RCC 7860 (cell line): ENCODE measurements around the gene PAPSS2.

Experiments
- DNase-seq: peaks from one replicate; pipeline ENCODE4 v3.0.0-alpha.2; 2015; ENCODE audit warnings: low spot score
- FAIRE-seq: peaks from 2 replicates; lab custom pipeline; 2012; peaks lifted over from hg19 to GRCh38; lab: Jason Lieb, UNC

Gene PAPSS2

GRCh38 chr10:87669752-87670151 is 10.1 kb downstream of the PAPSS2 start:
- no peak for FAIRE-seq
- no peak for DNase-seq

GRCh38 chr10:87670586-87670985 is 10.9 kb downstream of the PAPSS2 start:
- FAIRE-seq, result no peak

GRCh38 chr10:87671139-87671815 is 11.6 kb downstream of the PAPSS2 start:
- DNase-seq, result no peak

More at GRCh38 chr10:87670586-87670985, 10.9 kb downstream of the PAPSS2 start:
- DNase-seq, result peak; percentile 24

GRCh38 chr10:87672551-87672950 is 12.9 kb downstream of the PAPSS2 start:
- DNase-seq (no peak), FAIRE-seq (no peak)

More at GRCh38 chr10:87671139-87671815, 11.6 kb downstream of the PAPSS2 start:
- no peak for FAIRE-seq

- DNase-seq, result peak; percentile 52
- FAIRE-seq, result peak; percentile 85
These were observed 15.3 kb downstream of the PAPSS2 start for GRCh38 chr10:87674943-87675342.

GRCh38 chr10:87675396-87676376 is 16.0 kb downstream of the PAPSS2 start:
- FAIRE-seq (peak; percentile 98), DNase-seq (peak; percentile 97)

- no peak for DNase-seq
These were observed 17.9 kb downstream of the PAPSS2 start for GRCh38 chr10:87677595-87677994.

GRCh38 chr10:87678302-87678701 is 18.6 kb downstream of the PAPSS2 start:
- FAIRE-seq (no peak), DNase-seq (no peak)

More at GRCh38 chr10:87677595-87677994, 17.9 kb downstream of the PAPSS2 start:
- peak; percentile 32 for FAIRE-seq

- DNase-seq (no peak), FAIRE-seq (no peak)
These were observed 23.7 kb downstream of the PAPSS2 start for GRCh38 chr10:87683356-87683755.

- no peak for FAIRE-seq
These were observed 24.4 kb downstream of the PAPSS2 start for GRCh38 chr10:87684001-87684638.

GRCh38 chr10:87685832-87686574 is 26.3 kb downstream of the PAPSS2 start:
- DNase-seq, result no peak
- no peak for FAIRE-seq

More at GRCh38 chr10:87684001-87684638, 24.4 kb downstream of the PAPSS2 start:
- DNase-seq, result no peak

GRCh38 chr10:87691506-87692070 is 31.9 kb downstream of the PAPSS2 start:
- FAIRE-seq (no peak), DNase-seq (no peak)

- FAIRE-seq (no peak), DNase-seq (no peak)
These were observed 33.3 kb downstream of the PAPSS2 start for GRCh38 chr10:87692956-87693484.

GRCh38 chr10:87694011-87694794 is 34.5 kb downstream of the PAPSS2 start:
- DNase-seq, result peak; percentile 58
- FAIRE-seq, result peak; percentile 92

- DNase-seq (no peak), FAIRE-seq (no peak)
These were observed 35.4 kb downstream of the PAPSS2 start for GRCh38 chr10:87695074-87695473.

GRCh38 chr10:87696922-87697745 is 37.5 kb downstream of the PAPSS2 start:
- no peak for FAIRE-seq
- DNase-seq, result no peak

GRCh38 chr10:87700031-87700796 is 40.5 kb downstream of the PAPSS2 start:
- FAIRE-seq, result peak; percentile 81

More at GRCh38 chr10:87700031-87700796, 40.5 kb downstream of the PAPSS2 start:
- no peak for DNase-seq
